ENCODE results near the gene ANKDD1B. TPM values are rescaled to one million over a fixed set of nuclear protein-coding genes. Genes with fewer than 3 reads are reported as not detected.
A peak's percentile ranks its signal among the peaks of the same experiment; 100 is the strongest.
"Not testable (repeated sequence)": the region's sequence is repeated elsewhere in the genome, so short reads cannot be mapped to it uniquely, and the experiment has no call there.

Gene ANKDD1B
- total RNA-seq, 4 donors from 2014 or later = 3.2 to 5.0 TPM; not detected in 2

DNA sequence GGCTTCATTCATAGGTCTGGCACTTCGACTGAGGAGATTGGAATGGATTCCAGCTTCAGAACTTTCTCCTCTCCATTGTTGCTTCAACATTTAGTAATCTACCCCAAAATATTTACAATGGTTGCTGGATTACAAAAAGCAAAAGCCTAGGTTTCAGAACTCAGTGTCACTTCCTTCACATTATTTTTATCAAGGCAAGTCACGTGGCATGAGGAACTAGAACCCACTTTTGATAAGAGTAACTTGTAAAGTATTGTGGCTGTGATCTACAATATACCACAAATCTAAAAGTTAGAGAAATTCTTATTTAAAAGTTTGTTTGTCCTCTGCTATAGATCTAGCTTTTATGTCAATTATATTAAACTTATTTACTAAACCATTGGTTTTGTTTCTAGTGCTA lies 39.7 kb upstream of the ANKDD1B start:
- peaks cover 0 to 6% (median 0%) of the 10 kb centered on the region in 4 donors for H3K4me1 ChIP-seq
- no peaks in the 10 kb centered on the region for H3K27me3 ChIP-seq
- TF ChIP-seq POLR2A (IDR thresholded peaks at IDR 0.05) = no peak
- TF ChIP-seq, protein P1, sequence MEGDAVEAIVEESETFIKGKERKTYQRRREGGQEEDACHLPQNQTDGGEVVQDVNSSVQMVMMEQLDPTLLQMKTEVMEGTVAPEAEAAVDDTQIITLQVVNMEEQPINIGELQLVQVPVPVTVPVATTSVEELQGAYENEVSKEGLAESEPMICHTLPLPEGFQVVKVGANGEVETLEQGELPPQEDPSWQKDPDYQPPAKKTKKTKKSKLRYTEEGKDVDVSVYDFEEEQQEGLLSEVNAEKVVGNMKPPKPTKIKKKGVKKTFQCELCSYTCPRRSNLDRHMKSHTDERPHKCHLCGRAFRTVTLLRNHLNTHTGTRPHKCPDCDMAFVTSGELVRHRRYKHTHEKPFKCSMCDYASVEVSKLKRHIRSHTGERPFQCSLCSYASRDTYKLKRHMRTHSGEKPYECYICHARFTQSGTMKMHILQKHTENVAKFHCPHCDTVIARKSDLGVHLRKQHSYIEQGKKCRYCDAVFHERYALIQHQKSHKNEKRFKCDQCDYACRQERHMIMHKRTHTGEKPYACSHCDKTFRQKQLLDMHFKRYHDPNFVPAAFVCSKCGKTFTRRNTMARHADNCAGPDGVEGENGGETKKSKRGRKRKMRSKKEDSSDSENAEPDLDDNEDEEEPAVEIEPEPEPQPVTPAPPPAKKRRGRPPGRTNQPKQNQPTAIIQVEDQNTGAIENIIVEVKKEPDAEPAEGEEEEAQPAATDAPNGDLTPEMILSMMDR (IDR thresholded peaks at IDR 0.05) = no peak
- DNase-seq = no peak
- H3K27ac ChIP-seq = no peak overlapping the region
- peaks cover 0 to 6% (median 0%) of the 10 kb centered on the region in 3 donors for H3K36me3 ChIP-seq
- no peaks in the 10 kb centered on the region for H3K9me3 ChIP-seq
- H3K4me3 ChIP-seq = no peak overlapping the region

DNA sequence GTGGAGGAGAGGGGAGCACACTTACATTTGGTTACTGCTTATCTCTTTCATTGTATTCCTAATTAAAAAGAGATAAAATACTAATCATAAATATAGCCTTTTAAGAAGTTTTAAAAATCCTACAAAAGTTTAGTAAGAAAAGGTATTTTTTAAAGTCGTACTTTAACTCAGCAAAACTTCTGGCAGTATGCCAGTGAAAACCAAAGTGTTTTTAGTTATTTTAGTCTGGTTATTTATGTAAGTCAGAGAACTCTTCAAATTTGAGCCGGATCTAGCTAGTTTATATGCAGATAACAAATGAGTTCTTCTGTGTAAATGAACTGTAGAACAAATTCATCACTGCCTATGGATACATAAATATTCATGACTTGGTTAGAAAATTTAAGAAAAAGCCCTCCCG lies 36.5 kb upstream of the ANKDD1B start:
- Histone ChIP-seq H3K27me3 (no peaks in the 10 kb centered on the region), H3K27ac (no peak overlapping the region), H3K4me3 (no peak overlapping the region), H3K9me3 (no peaks in the 10 kb centered on the region), H3K4me1 (no peaks in the 10 kb centered on the region), H3K36me3 (peaks cover 0 to 10% (median 0%) of the 10 kb centered on the region in 3 donors)
- DNase-seq = no peak
- TF ChIP-seq, protein P1 (IDR thresholded peaks at IDR 0.05) = no peak
- TF ChIP-seq POLR2A (IDR thresholded peaks at IDR 0.05) = no peak

DNA sequence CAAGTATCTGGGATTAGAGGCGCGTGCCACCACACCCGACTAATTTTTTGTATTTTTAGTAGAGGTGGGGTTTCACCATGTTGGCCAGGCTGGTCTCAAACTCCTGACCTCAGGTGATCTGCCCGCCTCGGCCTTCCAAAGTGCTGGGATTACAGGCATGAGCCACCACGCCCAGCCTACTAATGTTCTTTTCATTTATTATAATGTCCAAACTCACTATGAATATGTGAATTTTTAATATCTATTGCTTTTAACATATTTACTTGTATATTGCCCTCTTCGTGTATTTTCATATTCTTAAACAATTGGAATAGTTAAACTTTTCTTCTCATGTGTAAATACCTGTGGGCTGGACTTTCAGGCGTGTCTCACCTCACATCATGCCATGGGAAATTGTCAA lies 33.0 kb upstream of the ANKDD1B start:
- not testable (repeated sequence) for DNase-seq, H3K4me3 ChIP-seq
- peaks cover 0 to 32% (median 0%) of the 10 kb centered on the region in 3 donors for H3K36me3 ChIP-seq

GRCh38 chr5:75584641-75585040 lies 26.6 kb upstream of the ANKDD1B start:
- Histone ChIP-seq H3K27ac (no peak overlapping the region), H3K27me3 (no peaks in the 10 kb centered on the region), H3K4me3 (no peak overlapping the region), H3K36me3 (peaks cover 0 to 36% (median 0%) of the 10 kb centered on the region in 3 donors), H3K9me3 (no peaks in the 10 kb centered on the region), H3K4me1 (no peaks in the 10 kb centered on the region)
- DNase-seq = no peak
- TF ChIP-seq POLR2A (IDR thresholded peaks at IDR 0.05) = no peak
- TF ChIP-seq, protein P1 (IDR thresholded peaks at IDR 0.05) = peak in 3 of 6 experiments; percentile 41 to 53 (median 46)

More for the DNA sequence above, 33.0 kb upstream of the ANKDD1B start:
- not testable (repeated sequence) for H3K4me1 ChIP-seq, H3K27ac ChIP-seq, H3K27me3 ChIP-seq, H3K9me3 ChIP-seq

DNA sequence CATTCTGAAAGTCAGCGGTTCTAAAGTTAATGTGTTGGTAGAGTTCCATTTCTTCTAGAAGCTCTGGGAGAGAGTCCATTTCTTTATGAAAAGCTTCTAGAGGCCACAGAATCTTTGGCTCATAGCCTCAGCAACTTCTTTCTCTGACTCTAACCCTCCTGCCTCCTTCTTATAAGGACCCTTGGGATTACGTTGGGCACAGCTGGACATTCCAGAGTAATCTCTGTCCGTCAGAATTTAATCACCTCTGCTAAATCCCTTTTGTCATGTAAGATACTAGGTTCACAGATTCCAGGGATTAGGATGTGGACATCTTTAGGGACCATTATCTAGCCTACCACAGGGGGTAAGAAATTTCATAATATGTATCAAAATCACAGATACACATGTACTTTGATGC lies 22.6 kb upstream of the ANKDD1B start:
- no peaks in the 10 kb centered on the region for H3K27me3 ChIP-seq
- no peaks in the 10 kb centered on the region for H3K4me1 ChIP-seq
- no peak overlapping the region for H3K27ac ChIP-seq
- H3K4me3 ChIP-seq = no peak overlapping the region
- DNase-seq = no peak
- H3K9me3 ChIP-seq = no peaks in the 10 kb centered on the region
- H3K36me3 ChIP-seq = peaks cover 0 to 34% (median 0%) of the 10 kb centered on the region in 3 donors
- TF ChIP-seq, protein P1 (IDR thresholded peaks at IDR 0.05) = no peak
- TF ChIP-seq POLR2A (IDR thresholded peaks at IDR 0.05) = no peak

DNA sequence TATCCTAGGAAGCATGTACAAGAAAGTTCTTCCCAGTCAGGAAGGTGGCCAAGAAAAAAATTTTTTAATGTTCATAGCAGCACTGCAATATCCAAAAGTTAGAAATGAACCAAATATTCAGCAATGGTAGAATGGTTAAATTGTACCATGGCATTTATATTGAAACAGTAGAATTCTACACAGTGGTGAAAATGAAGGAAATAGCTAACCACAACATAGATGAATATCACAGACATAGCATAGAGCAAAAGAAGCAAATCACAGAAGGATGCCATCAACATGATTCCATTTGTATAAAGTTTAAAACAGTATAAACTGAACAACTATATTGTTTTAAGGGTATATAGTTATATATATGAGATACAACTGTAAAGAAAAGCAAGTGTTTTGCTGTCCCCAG lies 10.7 kb upstream of the ANKDD1B start:
- H3K4me3 ChIP-seq = no peak overlapping the region
- no peaks in the 10 kb centered on the region for H3K27me3 ChIP-seq
- no peaks in the 10 kb centered on the region for H3K9me3 ChIP-seq
- TF ChIP-seq POLR2A (IDR thresholded peaks at IDR 0.05) = no peak
- TF ChIP-seq, protein P1 (IDR thresholded peaks at IDR 0.05) = no peak
- H3K27ac ChIP-seq = no peak overlapping the region
- H3K36me3 ChIP-seq = peaks cover 0 to 18% (median 0%) of the 10 kb centered on the region in 3 donors
- DNase-seq = no peak
- no peaks in the 10 kb centered on the region for H3K4me1 ChIP-seq
